Nephron (organoid): ENCODE results near the gene DPCD.

ENCODE experiments used
- H3K27ac Mint-ChIP-seq, 3 experiments: 2 replicates each; pipeline ENCODE4 v1.8.0; 2020; ENCODE audit warnings: mixed read lengths in 3 of 3, mild to moderate bottlenecking in 2 of 3, moderate library complexity in 1 of 3
- H3K27me3 Mint-ChIP-seq: 2 replicates; pipeline ENCODE4 v1.8.0; 2021; ENCODE audit warnings: low read depth, mild to moderate bottlenecking, moderate library complexity, mixed read lengths
- H3K36me3 Mint-ChIP-seq: 2 replicates; pipeline ENCODE4 v1.8.0; 2020; ENCODE audit warnings: low read depth, mixed read lengths
- H3K4me1 Mint-ChIP-seq: 2 replicates; pipeline ENCODE4 v1.8.0; 2020; ENCODE audit warnings: mixed read lengths
- H3K4me3 Mint-ChIP-seq, 3 experiments: 2 replicates each; pipeline ENCODE4 v1.8.0; 2020; ENCODE audit warnings: mild to moderate bottlenecking in 3 of 3, mixed read lengths in 3 of 3, moderate library complexity in 2 of 3
- H3K9me3 Mint-ChIP-seq: 2 replicates; pipeline ENCODE4 v1.8.0; 2020; ENCODE audit warnings: mixed read lengths
- TF ChIP-seq, protein P1 (sequence below), 3 experiments: fragments of 200-600 bp; sonication (generic); IDR thresholded peaks; one replicate each; pipeline ENCODE4 v1.5.0; 2021; ENCODE audit warnings: antibody characterized with exemption in 3 of 3; ENCODE audit not compliant: unreplicated experiment in 3 of 3

Gene DPCD

GRCh38 chr10:101639141-101639900 is 51.2 kb downstream of the DPCD start:
- H3K27me3 Mint-ChIP-seq, result no peaks in the 10 kb centered on the region
- no peaks in the 10 kb centered on the region for H3K4me1 Mint-ChIP-seq
- H3K36me3 Mint-ChIP-seq, result peaks cover 56% of the 10 kb centered on the region
- TF ChIP-seq, protein P1, sequence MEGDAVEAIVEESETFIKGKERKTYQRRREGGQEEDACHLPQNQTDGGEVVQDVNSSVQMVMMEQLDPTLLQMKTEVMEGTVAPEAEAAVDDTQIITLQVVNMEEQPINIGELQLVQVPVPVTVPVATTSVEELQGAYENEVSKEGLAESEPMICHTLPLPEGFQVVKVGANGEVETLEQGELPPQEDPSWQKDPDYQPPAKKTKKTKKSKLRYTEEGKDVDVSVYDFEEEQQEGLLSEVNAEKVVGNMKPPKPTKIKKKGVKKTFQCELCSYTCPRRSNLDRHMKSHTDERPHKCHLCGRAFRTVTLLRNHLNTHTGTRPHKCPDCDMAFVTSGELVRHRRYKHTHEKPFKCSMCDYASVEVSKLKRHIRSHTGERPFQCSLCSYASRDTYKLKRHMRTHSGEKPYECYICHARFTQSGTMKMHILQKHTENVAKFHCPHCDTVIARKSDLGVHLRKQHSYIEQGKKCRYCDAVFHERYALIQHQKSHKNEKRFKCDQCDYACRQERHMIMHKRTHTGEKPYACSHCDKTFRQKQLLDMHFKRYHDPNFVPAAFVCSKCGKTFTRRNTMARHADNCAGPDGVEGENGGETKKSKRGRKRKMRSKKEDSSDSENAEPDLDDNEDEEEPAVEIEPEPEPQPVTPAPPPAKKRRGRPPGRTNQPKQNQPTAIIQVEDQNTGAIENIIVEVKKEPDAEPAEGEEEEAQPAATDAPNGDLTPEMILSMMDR (IDR thresholded peaks at IDR 0.05; ENCODE audit: unreplicated experiment in 3 of 3), result no peak
- H3K9me3 Mint-ChIP-seq, result no peaks in the 10 kb centered on the region
- H3K4me3 Mint-ChIP-seq, result no peak overlapping the region
- H3K27ac Mint-ChIP-seq, result no peak overlapping the region

DNA sequence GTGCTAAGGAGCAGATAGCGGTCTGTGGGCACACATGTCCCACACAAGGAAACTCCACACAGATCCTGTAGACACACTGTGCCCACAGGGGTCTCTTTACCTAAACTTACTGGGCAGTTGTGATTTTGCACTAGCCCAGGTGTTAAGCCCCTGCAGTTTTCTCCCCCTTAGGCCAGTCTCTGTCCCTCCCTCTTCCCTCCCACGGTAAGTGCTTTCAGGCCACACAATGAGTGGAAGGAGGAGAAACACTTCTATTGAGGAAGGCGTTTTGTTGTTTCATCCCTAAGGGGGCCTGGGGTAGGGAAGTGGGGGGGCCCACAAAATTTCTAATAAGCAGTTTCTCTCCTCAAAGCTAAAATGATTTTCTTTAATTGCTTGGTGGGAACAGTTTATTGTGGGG is 55.4 kb downstream of the DPCD start:
- peaks cover 43% of the 10 kb centered on the region for H3K36me3 Mint-ChIP-seq

GRCh38 chr10:101644002-101644401 is 55.9 kb downstream of the DPCD start:
- H3K36me3 Mint-ChIP-seq, result peaks cover 46% of the 10 kb centered on the region
- no peak overlapping the region for H3K4me3 Mint-ChIP-seq
- H3K9me3 Mint-ChIP-seq, result no peaks in the 10 kb centered on the region
- TF ChIP-seq, protein P1 (IDR thresholded peaks at IDR 0.05; ENCODE audit: unreplicated experiment in 3 of 3), result no peak
- H3K27me3 Mint-ChIP-seq, result no peaks in the 10 kb centered on the region
- H3K4me1 Mint-ChIP-seq, result no peaks in the 10 kb centered on the region
- H3K27ac Mint-ChIP-seq, result no peak overlapping the region

More for the DNA sequence above, 55.4 kb downstream of the DPCD start:
- Mint-ChIP-seq H3K27me3 (no peaks in the 10 kb centered on the region), H3K4me1 (no peaks in the 10 kb centered on the region), H3K4me3 (no peak overlapping the region), H3K27ac (no peak overlapping the region), H3K9me3 (no peaks in the 10 kb centered on the region)
- TF ChIP-seq, protein P1 (IDR thresholded peaks at IDR 0.05; ENCODE audit: unreplicated experiment in 3 of 3), result no peak

- Mint-ChIP-seq H3K36me3 (peaks cover 47% of the 10 kb centered on the region), H3K27me3 (no peaks in the 10 kb centered on the region), H3K9me3 (no peaks in the 10 kb centered on the region), H3K4me1 (no peaks in the 10 kb centered on the region), H3K4me3 (no peak overlapping the region), H3K27ac (no peak overlapping the region)
- TF ChIP-seq, protein P1 (IDR thresholded peaks at IDR 0.05; ENCODE audit: unreplicated experiment in 3 of 3), result no peak
These were observed 57.5 kb downstream of the DPCD start for GRCh38 chr10:101645659-101646058.

DNA sequence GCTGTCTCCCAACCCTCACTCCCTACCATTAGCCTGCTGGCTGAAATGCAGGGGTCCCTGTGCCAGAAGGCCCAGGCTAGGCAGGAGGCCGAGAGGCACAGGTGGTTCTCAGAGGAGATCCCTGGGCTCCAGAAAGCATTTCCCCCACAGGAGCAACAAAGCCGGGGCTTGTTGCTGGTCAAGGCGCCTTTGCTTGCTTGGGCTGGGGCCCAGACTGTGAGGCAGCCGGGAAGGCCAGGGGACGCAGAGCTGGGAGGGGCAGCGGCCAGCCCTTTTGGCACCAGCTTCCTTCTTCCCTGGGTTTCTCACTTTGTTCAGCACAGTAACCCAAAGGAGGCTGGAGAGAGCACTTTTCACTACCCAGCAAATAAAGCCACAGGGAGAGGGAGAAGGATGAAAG is 58.2 kb downstream of the DPCD start:
- TF ChIP-seq, protein P1 (IDR thresholded peaks at IDR 0.05; ENCODE audit: unreplicated experiment in 3 of 3), result no peak
- H3K27me3 Mint-ChIP-seq, result no peaks in the 10 kb centered on the region
- H3K4me1 Mint-ChIP-seq, result no peaks in the 10 kb centered on the region
- H3K4me3 Mint-ChIP-seq, result no peak overlapping the region
- no peak overlapping the region for H3K27ac Mint-ChIP-seq
- no peaks in the 10 kb centered on the region for H3K9me3 Mint-ChIP-seq
- H3K36me3 Mint-ChIP-seq, result peaks cover 45% of the 10 kb centered on the region

DNA sequence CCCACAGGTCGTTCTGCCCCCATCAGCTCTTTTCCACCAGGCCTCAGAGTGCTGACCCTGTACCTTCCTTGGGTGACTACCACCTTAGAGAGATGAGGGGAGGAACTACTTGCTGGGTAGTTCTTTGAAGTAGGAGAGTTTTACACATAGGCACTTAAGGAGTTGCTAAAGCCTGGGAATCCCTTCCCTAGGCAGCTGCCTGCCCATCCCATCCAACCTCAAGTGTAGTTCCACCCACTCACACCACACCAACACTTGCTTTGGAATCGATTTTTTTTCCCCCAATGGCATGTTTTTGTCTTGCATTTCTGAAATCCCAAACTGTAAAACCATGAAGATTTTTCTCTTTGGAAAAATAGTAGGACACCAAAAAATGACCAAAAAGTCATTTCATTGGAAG is 59.1 kb downstream of the DPCD start:
- H3K9me3 Mint-ChIP-seq, result no peaks in the 10 kb centered on the region
- H3K36me3 Mint-ChIP-seq, result peaks cover 41% of the 10 kb centered on the region
- no peaks in the 10 kb centered on the region for H3K4me1 Mint-ChIP-seq
- no peaks in the 10 kb centered on the region for H3K27me3 Mint-ChIP-seq
- H3K27ac Mint-ChIP-seq, result no peak overlapping the region
- TF ChIP-seq, protein P1 (IDR thresholded peaks at IDR 0.05; ENCODE audit: unreplicated experiment in 3 of 3), result no peak
- no peak overlapping the region for H3K4me3 Mint-ChIP-seq
